ENCODE data around the gene DNAJB1. TPM values are rescaled to one million over a fixed set of nuclear protein-coding genes. Genes with fewer than 3 reads are reported as not detected.
"Not testable (repeated sequence)": the region's sequence is repeated elsewhere in the genome, so short reads cannot be mapped to it uniquely, and the experiment has no call there.

DNAJB1 gene
- total RNA-seq, 1 donor from 2014 or later: 79.8 TPM

DNA sequence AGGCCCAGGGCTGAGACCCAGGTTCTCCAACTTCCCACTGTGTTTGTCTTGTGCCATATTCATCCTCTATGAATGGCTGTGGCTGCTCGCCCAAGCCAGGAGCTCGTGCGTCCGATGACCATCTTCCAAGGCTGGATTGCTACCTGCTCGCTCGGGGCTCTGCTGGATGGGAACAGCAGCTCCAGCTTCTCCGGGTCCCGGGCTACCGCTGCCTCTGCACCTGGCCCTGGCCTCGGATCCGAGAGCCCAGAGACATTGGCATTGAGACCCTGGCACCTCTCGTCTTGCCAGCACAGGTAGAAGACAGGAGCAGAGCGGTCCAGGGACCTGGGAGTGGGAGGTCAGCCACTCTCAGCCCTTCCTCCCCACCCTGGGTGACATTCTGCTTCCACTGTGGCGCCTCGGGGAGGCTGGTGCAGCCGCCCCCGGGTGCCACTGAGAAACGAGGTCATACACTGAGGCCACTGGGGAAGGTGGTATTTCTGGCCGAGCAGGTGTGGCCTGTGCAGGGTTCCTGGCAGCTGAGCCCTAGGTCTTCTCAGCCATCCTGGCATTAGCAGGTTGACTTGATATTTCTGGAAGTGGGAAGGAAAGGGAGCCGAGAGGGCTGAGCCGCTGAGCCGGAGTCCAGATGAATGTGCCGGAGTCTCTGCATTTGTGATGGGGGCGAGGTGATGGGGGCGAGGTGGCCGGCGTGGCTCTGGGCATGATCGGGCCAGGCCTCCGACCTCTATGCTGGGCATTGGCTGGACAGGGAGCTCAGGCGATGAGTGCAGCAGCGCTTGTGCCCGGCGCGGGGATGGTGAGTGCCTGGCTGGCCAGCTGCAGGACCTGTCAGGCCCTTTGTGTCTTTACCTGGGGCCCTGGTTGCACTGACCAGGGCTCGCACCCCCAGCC is 35.1 kb upstream of the DNAJB1 start:
- no peak for DNase-seq

DNA sequence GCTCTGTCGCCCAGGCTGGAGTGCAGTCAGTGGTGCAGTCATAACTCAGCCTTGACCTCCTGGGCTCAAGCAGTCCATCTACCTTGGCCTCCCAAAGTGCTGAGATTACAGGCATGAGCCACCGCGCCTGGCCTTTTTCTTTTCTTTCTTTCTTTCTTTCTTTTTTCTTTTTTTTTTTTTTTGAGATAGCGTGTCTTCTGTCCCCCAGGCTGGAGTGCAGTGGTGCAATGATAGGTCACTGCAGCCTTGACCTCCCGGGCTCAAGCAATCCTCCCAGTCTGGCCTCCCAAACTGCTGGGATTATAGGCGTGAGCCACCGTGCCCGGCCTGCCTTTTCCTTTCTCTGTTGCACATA is 33.8 kb upstream of the DNAJB1 start:
- not testable (repeated sequence) for DNase-seq

DNA sequence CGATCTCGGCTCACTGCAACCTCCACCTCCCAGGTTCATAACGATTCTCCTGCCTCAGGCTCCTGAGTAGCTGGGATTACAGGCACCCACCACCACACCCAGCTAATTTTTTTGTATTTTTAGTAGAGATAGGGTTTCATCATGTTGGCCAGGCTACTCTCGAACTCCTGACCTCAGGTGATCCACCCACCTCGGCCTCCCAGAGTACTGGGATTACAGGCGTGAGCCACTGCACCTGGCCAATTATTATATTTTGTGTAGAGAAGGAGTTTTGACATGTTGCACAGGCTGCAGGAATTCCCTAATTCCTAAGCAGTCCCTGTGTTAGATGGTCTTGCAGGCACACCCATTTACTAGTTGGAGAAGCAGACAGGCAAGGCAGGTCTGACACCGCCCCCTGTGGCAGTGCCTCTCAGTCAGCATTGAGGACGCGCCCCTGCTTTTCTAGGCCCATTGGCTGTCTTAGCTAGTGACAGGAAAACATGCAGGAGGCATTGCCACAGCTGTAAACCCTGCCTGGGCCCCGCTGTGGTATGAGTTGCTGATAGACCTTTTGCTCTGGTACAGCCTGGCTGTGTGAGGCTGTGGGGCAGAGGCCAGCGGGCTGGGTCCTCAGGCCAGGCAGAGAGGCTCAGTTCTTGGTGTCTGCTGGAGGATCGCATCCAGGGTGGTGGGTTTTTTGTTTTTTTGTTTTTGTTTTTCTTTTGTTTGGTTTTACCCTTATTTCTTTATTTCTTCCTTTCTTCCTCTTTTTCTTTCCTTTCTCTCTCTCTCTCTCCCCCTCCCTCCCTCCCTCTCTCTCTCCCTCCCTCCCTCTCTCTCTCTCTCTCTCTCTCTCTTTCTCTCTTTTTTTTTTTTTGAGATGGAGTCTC is 33.2 kb upstream of the DNAJB1 start:
- DNase-seq: peak; percentile 91

DNA sequence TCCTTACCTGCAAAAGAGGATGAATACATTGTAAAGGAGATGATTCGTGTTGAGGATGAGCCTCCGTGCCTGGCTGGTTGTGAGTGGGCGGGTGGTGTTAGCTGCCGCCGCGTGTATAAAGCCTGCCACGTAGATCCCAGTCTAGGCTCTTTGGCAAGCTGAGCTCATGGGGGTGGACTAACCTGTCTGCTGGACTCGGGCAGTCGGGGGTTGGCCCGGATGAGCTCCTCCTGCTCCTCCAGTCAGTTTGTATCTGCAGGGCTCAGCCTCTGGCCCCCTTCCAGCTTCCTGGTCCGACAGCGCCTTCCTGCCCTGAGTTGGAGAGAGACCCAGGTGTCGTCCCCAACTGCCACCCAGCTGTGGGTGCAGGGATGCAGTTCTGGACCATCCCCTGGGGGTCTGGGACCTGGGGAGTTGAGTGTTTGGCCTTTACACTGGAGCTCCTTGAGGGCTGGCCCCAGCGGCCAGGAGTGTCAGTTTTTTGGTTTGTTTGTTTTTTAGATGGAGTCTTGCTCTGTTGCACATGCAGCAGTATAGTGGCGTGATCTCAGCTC is 32.1 kb upstream of the DNAJB1 start:
- DNase-seq: no peak

DNA sequence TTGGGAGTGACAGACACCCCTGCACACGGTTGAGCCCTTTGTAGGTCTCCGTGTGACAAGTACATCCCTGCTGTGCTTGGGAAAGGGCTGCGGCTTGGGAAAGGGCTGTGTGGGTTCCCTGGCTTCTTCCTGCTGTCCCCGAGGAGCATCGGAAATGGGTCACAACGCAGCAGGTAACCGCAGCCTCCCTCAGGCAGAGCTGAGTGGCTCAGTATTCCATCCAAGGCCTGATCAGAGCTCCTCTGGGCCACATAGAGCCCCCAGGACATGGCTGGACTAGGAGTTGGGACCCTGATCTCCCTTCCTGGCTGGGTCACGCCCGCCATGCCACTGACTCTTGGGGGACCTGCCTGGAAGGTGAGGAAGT is 27.5 kb upstream of the DNAJB1 start:
- DNase-seq: no peak

DNA sequence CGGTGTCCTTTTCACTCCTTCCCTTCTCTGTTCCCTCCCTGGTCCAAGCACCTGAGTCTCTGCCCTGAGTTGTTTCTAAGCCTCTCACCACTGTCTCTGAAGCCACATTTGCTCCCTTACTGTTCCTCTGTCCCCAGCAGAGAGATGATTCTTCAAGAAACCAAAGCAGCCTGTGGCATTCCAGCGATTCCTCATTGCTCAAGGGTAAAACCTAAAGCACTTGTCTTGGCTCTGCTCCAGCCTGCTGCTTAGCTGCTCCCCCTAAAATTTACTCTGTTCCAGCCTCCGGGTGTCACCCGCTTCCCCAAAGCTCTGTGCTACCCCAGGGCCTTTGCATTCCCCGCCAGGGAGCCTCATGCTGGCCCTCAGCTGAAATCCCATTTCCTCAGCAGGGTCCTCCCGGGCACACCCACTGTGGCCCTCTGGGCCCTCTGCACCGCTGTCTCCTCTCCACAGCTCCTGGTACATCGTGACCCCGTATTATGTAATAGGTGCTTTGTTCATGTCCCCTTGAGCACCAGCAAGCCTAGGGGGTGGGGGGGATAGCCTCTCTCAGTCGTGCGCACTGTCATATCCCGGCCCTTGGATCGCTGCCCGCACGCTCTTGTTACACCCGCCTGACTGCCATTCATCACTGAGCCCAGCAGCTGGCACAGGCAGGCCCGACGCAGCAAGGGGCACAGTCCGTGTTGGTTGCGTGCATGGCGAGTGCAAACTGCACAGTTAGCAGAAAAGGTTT is 26.9 kb upstream of the DNAJB1 start:
- peak; percentile 95 for DNase-seq

DNA sequence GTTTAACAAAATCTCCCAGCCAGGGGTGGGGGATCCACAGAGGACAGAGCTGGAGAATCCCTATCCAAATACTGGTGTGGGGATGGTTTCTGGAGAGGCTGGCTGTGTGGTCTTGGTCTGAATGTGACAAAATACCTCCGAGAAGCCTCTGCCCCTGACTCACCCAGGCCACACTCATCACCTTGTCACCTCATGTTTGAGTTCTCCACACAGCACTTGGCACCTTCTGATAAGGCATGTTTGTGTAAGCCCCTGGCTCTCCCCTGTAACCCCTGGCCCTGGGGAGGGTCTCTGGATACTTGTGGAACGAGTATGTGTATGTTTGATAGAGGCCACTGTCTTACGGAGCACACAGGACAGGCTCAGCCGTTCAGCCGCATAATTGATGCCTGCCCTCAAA is 25.9 kb upstream of the DNAJB1 start:
- DNase-seq: no peak

DNA sequence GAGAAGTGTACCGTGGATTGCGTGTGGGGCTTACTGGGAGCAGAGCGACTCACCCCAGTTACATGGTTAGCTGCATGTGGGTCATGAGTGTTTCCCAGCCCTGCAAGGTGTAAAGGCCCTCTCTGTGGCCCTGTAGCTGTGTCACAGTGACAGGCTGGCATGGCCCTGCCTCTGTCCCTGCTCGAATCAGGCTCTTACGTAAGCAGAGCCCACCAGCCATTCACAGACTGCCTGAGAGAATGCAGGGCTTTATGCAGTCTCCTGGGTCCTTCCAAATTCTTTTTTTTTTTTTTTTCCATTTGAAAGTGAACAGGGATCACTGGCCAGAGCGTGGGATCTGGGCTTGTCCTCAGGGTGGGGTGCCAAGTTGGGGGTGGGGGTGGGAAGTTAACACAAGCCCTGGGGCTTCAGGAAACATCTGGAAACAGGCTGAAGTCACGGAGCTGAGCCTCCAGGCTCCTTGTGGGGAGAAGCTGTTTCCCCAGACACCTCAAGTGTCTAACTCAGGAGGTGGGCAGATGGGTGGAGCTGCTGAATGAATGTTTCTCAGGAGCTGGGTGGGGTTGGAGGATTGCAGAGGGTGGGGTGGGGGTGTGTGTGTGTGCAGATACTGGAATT is 24.6 kb upstream of the DNAJB1 start:
- peak; percentile 63 for DNase-seq

DNA sequence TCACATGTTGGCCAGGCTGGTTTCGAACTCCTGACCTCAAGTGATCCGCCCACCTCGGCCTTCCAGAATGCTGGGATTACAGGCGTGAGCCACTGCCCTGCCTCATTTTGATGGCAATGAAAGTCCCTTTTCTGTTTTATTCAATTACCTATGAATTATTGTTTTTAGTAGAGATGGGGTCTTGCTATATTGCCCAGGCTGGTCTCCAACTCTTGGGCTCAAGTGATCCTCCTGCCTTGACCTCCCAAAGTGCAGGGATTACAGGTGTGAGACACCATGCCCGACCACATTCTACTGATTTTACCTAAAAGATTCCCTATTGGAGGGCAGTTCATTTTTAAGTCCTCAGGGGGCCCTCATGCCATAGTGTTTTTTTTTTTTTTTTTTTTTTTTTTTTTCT is 23.8 kb upstream of the DNAJB1 start:
- not testable (repeated sequence) for DNase-seq

DNA sequence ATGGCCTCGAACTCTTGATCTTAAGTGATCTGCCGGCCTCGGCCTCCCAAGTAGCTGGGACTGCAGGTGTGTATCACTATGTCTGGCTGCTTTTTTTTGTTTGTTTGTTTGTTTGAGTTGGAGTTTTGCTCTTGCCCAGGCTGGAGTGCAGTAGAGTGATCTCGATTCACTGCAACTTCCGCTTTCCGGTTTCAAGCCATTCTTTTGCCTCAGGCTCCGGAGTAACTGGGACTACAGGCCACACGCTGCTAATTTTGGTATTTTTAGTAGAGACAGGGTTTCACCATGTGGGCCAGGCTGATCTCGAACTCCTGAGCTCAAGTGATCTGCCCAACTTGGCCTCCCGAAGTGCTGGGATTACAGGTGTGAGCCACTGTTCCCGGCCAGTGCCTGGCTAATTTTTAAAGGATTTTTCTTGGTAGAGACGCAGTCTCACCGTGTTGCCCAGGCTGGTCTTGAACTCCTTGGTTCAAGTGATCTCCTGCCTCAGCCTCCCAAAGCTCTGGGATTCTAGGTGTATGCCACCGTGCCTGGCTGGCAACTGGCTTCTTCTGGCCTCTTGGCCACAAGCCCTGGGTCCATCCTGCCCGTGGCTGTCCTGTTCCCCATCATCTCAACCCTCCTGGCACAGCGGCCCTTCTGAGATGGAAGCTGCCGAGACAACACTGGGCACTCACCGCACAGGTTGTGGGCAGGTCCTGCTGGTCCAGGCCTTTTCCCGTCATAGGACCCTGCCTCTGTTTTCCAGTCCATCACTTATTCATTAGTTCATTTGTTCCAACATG is 22.7 kb upstream of the DNAJB1 start:
- no peak for DNase-seq

DNA sequence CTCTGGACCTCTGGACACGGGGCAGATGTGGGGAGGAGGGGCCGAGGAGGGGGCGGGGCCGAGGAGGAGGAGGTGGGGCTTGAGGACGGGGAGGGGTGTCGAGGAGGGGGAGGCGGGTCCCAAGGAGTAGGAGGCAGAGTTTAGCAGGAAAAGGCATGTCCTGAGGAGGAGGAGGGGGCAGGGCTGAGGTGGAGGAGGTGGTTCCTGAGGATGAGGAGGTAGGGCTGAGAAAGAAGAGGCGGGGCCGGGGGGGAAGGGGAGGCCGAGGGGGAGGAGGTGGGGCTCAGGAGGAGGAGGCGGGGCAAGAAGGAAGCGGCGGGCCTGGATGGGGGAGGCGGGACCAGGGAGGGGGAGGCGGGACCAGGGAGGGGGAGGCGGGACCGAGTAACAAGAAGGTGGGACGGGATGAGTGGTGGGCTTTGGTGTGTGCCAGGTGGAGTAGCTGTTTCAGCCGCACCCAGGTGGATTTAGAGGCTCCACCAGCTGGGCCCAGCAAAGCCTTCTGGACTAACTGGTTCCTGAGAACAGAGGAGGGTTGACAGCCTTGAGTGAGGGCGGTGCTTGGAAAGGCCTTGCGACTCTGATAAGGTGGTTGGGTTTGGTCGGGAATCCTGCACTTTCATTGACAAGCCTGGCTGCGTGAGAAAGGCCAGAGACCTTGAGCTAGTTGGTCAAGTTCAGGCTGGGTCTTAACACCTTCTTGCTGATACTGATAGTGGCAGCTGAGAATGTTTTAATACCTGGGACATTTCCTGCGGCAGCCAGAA is 18.9 kb upstream of the DNAJB1 start:
- peak; percentile 70 for DNase-seq

DNA sequence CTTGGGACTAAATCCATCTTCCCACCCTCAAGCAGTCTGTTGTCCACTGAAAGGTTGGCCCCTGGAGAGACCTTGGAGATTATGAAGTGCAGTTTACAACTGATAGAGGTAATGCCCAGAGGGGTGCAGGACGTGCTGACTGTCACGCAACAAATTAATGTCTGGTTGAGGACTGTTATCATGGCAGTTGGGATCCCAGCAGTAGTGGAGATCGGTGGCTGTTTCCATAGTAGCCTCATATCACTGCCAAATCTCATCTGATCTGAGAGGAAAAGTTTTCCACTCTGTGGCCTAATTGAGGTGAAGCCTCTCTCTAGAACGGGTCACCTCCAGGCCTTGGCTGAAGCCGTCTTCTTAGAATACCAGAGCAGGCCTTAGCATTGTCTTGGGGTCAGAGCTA is 15.3 kb upstream of the DNAJB1 start:
- no peak for DNase-seq

DNA sequence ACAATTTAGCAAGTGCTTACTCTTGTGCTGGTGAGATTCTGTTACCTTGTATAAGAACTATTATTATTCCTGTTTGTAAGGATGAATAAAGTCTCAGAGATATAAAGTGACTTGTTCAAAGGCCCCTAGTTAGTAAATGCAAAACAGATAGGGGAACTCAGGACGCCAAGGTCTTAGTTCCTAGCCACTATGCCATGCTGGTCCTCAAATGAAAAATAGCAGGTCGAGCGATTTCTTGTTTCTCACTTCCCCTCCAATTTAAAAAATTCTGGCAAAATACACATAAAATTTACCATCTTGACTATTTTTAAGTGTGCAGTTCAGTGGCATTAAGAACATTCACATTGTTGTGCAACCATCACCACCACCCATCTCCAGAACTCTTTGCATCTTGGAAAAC is 12.3 kb upstream of the DNAJB1 start:
- no peak for DNase-seq

DNA sequence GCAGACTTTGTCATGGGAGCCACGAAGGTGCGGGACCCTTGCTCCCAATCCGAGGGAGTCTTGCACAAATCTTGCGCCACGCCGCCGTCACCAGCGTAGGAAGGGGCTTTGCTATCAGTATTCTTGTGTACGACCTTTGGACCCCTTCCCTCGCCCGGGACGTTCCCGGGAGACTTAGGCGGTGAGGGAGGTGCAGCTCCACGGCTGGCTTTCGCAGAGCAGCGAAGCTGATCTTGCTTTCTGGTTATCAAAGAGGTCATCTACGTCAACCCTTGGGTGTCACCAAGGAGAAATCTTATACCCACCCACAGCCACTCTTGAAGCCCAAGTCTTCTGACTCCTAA is 11.8 kb upstream of the DNAJB1 start:
- no peak for DNase-seq

DNA sequence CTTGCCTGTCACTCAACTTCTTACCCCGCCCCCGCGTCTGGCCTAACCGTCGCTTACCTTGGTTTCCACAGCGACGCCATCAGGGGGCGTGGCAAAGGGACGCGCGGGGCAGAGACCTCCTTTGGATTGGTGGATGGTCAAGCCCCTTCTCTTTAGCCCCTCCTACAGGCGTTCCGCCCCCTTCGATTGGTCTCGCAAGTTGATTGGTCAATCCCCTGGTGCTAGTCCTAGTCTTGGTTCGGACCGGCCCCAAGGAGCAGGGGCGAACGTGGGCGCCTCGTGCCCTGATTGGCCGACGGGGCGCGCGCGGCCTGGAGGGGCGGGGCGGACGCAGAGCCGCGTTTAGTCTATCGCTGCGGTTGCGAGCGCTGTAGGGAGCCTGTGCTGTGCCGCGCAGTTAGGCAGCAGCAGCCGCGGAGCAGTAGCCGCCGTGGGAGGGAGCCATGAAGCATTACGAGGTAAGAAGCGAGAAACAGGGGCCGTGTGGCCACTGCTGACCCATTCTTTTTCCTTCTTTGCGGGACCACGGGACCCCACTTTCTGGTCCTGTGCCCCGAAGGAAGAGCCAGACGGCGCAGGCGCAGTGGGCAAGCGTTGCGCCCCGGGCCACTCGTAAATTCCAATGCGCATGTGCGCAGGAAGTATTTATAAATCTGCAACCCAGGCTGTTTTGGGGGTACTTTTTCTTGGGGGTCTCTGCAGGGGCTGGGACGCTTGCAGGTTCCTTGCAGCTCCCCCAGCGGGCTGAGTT is 11.2 kb upstream of the DNAJB1 start, which contains the start of gene TECR:
Gene TECR, plus strand, starts transcription at position 341 of the 751 bp plus-strand sequence. Its CDS starts 103 bp downstream, at position 444.
- peak; percentile 100 for DNase-seq

DNA sequence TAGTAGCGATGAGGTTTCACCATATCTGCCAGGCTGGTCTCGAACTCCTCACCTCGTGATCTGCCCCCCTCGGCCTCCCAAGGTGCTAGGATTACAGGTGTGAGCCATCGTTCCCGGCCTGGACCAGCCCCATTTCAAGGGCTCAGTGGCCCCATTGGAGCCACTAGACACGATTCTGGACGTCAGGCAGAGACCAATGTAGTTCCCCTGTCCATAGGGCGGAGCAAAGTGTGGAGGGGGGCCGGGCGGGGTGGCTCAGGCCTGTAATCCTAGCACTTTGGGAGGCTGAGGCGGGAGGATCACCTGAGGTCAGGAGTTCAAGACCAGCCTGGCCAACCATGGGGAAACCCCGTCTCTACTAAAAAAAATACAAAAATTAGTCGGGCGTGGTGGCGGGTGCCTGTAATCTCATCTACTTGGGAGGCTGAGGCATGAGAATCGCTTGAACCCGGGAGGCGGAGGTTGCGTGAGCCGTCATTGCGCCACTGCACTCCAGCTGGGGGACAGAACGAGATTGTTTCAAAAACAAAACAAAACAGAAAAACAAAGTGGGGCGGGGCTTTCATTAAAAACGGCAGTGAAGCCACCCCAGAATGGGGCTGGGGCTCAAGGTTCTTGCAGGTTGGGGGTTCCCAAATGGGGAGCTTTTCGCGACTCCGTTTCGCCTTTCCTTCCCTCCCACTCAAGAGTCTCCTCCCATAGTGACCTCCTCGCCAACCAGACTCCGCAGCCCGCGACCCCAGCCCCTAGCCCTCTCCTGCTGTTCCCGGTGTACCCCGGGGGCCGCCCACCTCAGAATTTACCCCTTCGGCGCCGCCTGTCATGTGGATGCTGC is 10.4 kb upstream of the DNAJB1 start:
- no peak for DNase-seq

DNA sequence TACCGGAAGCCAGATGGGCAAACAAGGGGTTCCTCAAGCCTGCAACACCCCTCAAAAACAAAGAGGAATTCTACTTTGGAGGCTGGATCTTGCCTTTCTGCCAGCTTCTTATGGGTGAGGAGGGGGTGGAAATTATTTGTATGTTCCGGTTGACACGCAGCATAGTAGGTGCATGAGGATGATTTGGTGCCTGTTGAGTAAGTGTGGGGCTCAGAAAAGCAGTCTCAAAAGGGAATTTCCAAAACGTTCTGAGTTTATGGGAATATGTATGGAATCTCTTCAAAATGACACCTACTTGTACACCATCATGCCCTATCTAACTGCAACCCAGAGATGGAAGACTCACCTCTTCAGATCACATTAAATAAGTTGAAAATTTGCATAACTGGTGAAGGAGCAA is 8.2 kb upstream of the DNAJB1 start:
- DNase-seq: no peak

DNA sequence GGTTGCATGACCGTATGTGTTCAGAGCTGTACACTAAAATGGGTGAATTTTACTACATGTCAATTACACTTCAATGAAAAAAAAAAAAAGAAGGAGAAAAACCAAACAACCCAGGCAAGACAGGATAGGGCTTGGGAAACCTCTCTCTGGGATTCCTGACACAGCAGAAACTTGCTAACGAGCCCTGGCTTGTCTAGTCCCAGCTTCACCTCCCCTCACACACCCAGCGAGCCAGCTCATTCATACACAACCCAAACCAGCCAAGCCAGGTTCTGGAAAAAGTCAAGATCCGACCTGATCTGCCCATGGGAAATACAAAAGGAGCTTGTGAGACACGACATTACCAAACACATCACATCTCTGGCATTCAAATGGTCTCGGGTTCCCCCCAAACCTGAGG is 7.5 kb upstream of the DNAJB1 start:
- DNase-seq: peak; percentile 79

DNA sequence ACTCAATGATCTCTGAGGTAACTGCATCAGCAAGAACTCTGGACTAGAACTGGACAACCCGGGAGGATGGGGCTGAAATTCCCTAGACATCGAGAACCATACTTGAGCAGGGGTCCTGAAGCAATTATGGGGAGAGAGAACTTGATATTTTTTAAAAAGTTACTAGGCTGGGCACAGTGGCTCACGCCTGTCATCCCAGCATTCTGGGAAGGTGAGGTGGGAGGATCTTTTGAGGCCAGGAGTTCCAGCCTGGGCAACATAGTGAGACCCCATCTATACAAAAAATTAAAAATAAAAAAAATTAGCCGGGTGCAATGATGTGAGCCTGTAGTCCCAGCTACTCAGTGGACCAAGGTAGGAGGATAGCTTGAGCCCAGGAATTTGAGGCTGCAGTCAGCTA is 2.3 kb upstream of the DNAJB1 start:
- no peak for DNase-seq
